Epithelial cell of prostate (primary cell): ENCODE data around the gene NEMP1.
"Not testable (repeated sequence)": the region's sequence is repeated elsewhere in the genome, so short reads cannot be mapped to it uniquely, and the experiment has no call there.

Experiments used
- DNase-seq: peaks from one replicate; pipeline ENCODE4 v3.0.0-alpha.2; 2011; ENCODE audit warnings: low read depth, low spot score
- H3K27ac ChIP-seq: fragments of 450-650 bp; 2 replicates; pipeline ENCODE4 v1.5.1; 2017; ENCODE audit warnings: mild to moderate bottlenecking

Gene NEMP1

GRCh38 chr12:57039016-57039798, 39.4 kb downstream of the NEMP1 start:
- no peak for DNase-seq

GRCh38 chr12:57037264-57037663, 41.3 kb downstream of the NEMP1 start:
- DNase-seq = no peak
- H3K27ac ChIP-seq = no peak overlapping the region

More at GRCh38 chr12:57039016-57039798, 39.4 kb downstream of the NEMP1 start:
- no peak overlapping the region for H3K27ac ChIP-seq

- DNase-seq = no peak
- H3K27ac ChIP-seq = no peak overlapping the region
Measured at GRCh38 chr12:57033431-57033830, 45.2 kb downstream of the NEMP1 start.

GRCh38 chr12:57031789-57032188, 46.8 kb downstream of the NEMP1 start:
- DNase-seq = no peak
- H3K27ac ChIP-seq = no peak overlapping the region

- peak; percentile 36 for DNase-seq
- no peak overlapping the region for H3K27ac ChIP-seq
Measured at GRCh38 chr12:57031138-57031725, 47.4 kb downstream of the NEMP1 start.

GRCh38 chr12:57029457-57029856, 49.1 kb downstream of the NEMP1 start:
- DNase-seq = no peak
- H3K27ac ChIP-seq = no peak overlapping the region

GRCh38 chr12:57027805-57028153, 50.8 kb downstream of the NEMP1 start:
- no peak for DNase-seq
- H3K27ac ChIP-seq = no peak overlapping the region

- no peak overlapping the region for H3K27ac ChIP-seq
- no peak for DNase-seq
Measured at GRCh38 chr12:57027011-57027804, 51.4 kb downstream of the NEMP1 start.

GRCh38 chr12:57025196-57025595, 53.4 kb downstream of the NEMP1 start:
- H3K27ac ChIP-seq = no peak overlapping the region
- DNase-seq = no peak

- H3K27ac ChIP-seq, DNase-seq: not testable (repeated sequence)
Measured at GRCh38 chr12:57022324-57022723, 56.3 kb downstream of the NEMP1 start.

- H3K27ac ChIP-seq = peak overlapping the region; percentile 32
- DNase-seq = no peak
Measured at GRCh38 chr12:57019983-57020719, 58.4 kb downstream of the NEMP1 start.

- no peak for DNase-seq
- H3K27ac ChIP-seq = no peak overlapping the region
Measured at GRCh38 chr12:57018906-57019305, 59.7 kb downstream of the NEMP1 start.

GRCh38 chr12:57018353-57018752, 60.2 kb downstream of the NEMP1 start:
- H3K27ac ChIP-seq, DNase-seq: not testable (repeated sequence)

GRCh38 chr12:57016348-57016747, 62.2 kb downstream of the NEMP1 start, which contains the start of gene TAC3:
Gene TAC3 (minus strand): TSS chr12:57016529. CDS start chr12:57015797, 732 bp downstream.
- DNase-seq = no peak
- no peak within 1 kb of the TSS for H3K27ac ChIP-seq

GRCh38 chr12:57012600-57013465, 65.8 kb downstream of the NEMP1 start:
- no peak for DNase-seq
- H3K27ac ChIP-seq = no peak overlapping the region

- no peak for DNase-seq
- H3K27ac ChIP-seq = no peak overlapping the region
Measured at GRCh38 chr12:57011438-57012424, 66.9 kb downstream of the NEMP1 start.

- DNase-seq = no peak
- H3K27ac ChIP-seq = no peak overlapping the region
Measured at GRCh38 chr12:57010627-57011247, 67.9 kb downstream of the NEMP1 start.
